SKM-1 (cell line): ENCODE results near the gene HACD2.
"Not testable (repeated sequence)": the region's sequence is repeated elsewhere in the genome, so short reads cannot be mapped to it uniquely, and the experiment has no call there.

Experiments
- DNase-seq: peaks from one replicate; lab custom pipeline; 2025; ENCODE audit not compliant: unreplicated experiment; lab: John Stamatoyannopoulos, UW

Gene HACD2

GRCh38 chr3:123611674-123612073, 26.8 kb upstream of the HACD2 start:
- not testable (repeated sequence) for DNase-seq

GRCh38 chr3:123611082-123611481, 26.2 kb upstream of the HACD2 start:
- DNase-seq: no peak

- DNase-seq: no peak
These were observed 25.5 kb upstream of the HACD2 start for GRCh38 chr3:123610331-123610730.

- DNase-seq: no peak
These were observed 24.2 kb upstream of the HACD2 start for GRCh38 chr3:123609063-123609462.

GRCh38 chr3:123608263-123608937, 23.5 kb upstream of the HACD2 start:
- DNase-seq: no peak

- no peak for DNase-seq
These were observed 21.7 kb upstream of the HACD2 start for GRCh38 chr3:123606527-123606926.

- DNase-seq: no peak
These were observed 21.0 kb upstream of the HACD2 start for GRCh38 chr3:123605789-123606234.

- DNase-seq: not testable (repeated sequence)
These were observed 18.3 kb upstream of the HACD2 start for GRCh38 chr3:123603153-123603552.

- no peak for DNase-seq
These were observed 17.5 kb upstream of the HACD2 start for GRCh38 chr3:123602325-123602724.

- DNase-seq: not testable (repeated sequence)
These were observed 16.0 kb upstream of the HACD2 start for GRCh38 chr3:123600863-123601262.

GRCh38 chr3:123597561-123597960, 12.7 kb upstream of the HACD2 start:
- DNase-seq: no peak

GRCh38 chr3:123595396-123596180, 10.7 kb upstream of the HACD2 start:
- no peak for DNase-seq

- DNase-seq: no peak
These were observed 8.5 kb upstream of the HACD2 start for GRCh38 chr3:123593381-123593780.

- DNase-seq: no peak
These were observed 6.0 kb upstream of the HACD2 start for GRCh38 chr3:123590685-123591450.

GRCh38 chr3:123587401-123587800, 2.5 kb upstream of the HACD2 start:
- no peak for DNase-seq

- DNase-seq: no peak
These were observed 2.1 kb upstream of the HACD2 start for GRCh38 chr3:123586968-123587367.

GRCh38 chr3:123586131-123586530, 1.3 kb upstream of the HACD2 start:
- peak; percentile 30 for DNase-seq

- DNase-seq: no peak
These were observed 417 bp downstream of the HACD2 start for GRCh38 chr3:123584284-123584987.

GRCh38 chr3:123583561-123583960, 1.3 kb downstream of the HACD2 start:
- no peak for DNase-seq

GRCh38 chr3:123582315-123582714, 2.5 kb downstream of the HACD2 start:
- DNase-seq: no peak

- DNase-seq: no peak
These were observed 8.7 kb downstream of the HACD2 start for GRCh38 chr3:123576122-123576521.
